Choroid plexus epithelial cell (primary cell): Measurements from ENCODE around the gene LEAP2.

Experiments
- DNase-seq: peaks from one replicate; pipeline ENCODE4 v3.0.0-alpha.2; 2010; ENCODE audit warnings: low read depth
- H3K4me3 ChIP-seq: 2 replicates; pipeline ENCODE4 v1.5.1; 2011; ENCODE audit warnings: low read depth, mild to moderate bottlenecking, control low read depth, low read length, moderate library complexity
- CTCF ChIP-seq: conservative IDR thresholded peaks from 2 replicates; pipeline ENCODE4 v1.5.1; 2011; ENCODE audit warnings: low read depth, mild to moderate bottlenecking, control low read depth, inconsistent platforms, low read length, moderate library complexity

LEAP2 gene

GRCh38 chr5:132883261-132883834 is 9.9 kb downstream of the LEAP2 start:
- peak; percentile 81 for TF ChIP-seq CTCF
- no peak overlapping the region for H3K4me3 ChIP-seq
- peak; percentile 87 for DNase-seq

DNA sequence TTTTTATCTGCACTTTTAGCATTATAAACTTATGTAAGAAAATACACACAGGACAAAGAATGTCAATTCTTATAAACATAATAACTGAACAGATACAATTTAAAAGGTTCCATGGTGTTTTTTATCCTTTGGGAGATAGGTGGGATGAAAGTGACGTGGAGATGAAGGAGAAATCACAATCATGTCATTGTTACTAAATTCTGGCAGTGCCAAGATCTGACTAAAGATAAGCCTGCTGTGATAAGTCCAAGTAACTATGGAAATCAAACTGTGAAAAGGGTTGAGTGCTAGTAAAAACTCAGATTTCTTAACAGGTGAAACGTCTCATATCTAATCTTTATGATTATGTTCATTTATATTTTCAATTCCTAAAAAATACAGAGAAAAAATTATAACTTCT is 11.1 kb downstream of the LEAP2 start:
- TF ChIP-seq CTCF: no peak
- no peak overlapping the region for H3K4me3 ChIP-seq

GRCh38 chr5:132886064-132886823 is 12.8 kb downstream of the LEAP2 start:
- no peak overlapping the region for H3K4me3 ChIP-seq
- no peak for TF ChIP-seq CTCF
- DNase-seq: no peak

More for the DNA sequence above, 11.1 kb downstream of the LEAP2 start:
- DNase-seq: no peak

DNA sequence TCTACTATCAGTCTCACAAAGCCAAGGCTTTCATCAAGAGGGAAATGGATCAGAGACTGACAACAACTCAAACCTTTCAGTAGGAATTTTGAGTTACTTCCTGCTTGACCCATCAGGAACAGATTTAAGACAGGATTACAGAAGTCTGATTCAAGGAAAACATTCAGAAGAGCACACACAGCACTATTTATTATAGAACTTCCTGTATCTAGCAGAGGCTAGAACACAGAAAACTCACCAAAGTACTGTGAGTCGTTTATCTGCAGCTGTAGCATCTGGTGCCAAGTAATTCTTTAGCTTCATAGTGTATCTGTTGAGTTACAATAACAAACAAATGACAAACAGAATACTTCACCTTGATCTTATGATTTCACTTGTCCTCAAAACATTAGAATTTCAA is 13.8 kb downstream of the LEAP2 start:
- no peak for TF ChIP-seq CTCF
- no peak overlapping the region for H3K4me3 ChIP-seq
- peak; percentile 32 for DNase-seq

DNA sequence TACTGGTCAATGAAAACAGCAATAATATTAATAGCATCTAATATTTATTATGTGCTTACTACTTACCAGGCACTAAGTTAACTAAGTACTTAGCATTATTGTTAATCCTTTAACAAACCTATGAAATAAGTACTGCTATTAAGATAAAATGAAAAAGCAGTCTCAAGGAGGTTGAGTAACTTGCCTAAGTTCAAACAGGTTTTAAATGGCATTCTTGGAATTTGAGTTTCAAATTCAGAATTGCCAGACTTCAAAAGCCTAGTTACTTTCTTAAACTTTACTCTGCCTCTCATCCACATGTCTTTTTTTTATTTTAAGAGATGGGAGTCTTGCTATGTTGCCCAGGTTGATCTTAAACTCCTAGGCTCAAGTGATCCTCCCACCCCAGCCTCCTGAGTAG is 16.0 kb downstream of the LEAP2 start:
- no peak overlapping the region for H3K4me3 ChIP-seq
- peak; percentile 62 for DNase-seq
- TF ChIP-seq CTCF: no peak

- no peak for TF ChIP-seq CTCF
- no peak overlapping the region for H3K4me3 ChIP-seq
- no peak for DNase-seq
Measured at GRCh38 chr5:132890817-132891216, 17.3 kb downstream of the LEAP2 start.
